ENCODE data around the gene SELENOH.

SELENOH gene

GRCh38 chr11:57712256-57713150 lies 28.8 kb upstream of the SELENOH start, which contains the start of gene TMX2 (continued):
- TF ChIP-seq CTCF (tag by site-specific recombination; IDR thresholded peaks at IDR 0.05) (no peak), KLF10 (tag by site-specific recombination; IDR thresholded peaks at IDR 0.05) (peak; percentile 96), ZNF785 (tag by site-specific recombination; IDR thresholded peaks at IDR 0.05) (no peak), ZBTB6 (tag by site-specific recombination; IDR thresholded peaks at IDR 0.05) (no peak), ZNF549 (tag by site-specific recombination; IDR thresholded peaks at IDR 0.05) (no peak), ZNF157 (tag by site-specific recombination; IDR thresholded peaks at IDR 0.05) (no peak), BCL6B (tag by site-specific recombination; IDR thresholded peaks at IDR 0.05) (peak; percentile 72; the same call in 1 of the 2 replicates), SP3 (tag by site-specific recombination; IDR thresholded peaks at IDR 0.05) (peak; percentile 93), ELK4 (IDR thresholded peaks at IDR 0.05; ENCODE audit: borderline replicate concordance, low read depth, low read length) (0 out of 2 replicates have a peak, but pooled peaks have one; percentile 22), ZNF768 (tag by site-specific recombination; IDR thresholded peaks at IDR 0.05) (no peak), MZF1 (tag by site-specific recombination; IDR thresholded peaks at IDR 0.05; ENCODE audit: borderline replicate concordance) (no peak), GFI1B (tag by site-specific recombination; IDR thresholded peaks at IDR 0.05) (no peak), ZNF37A (tag by site-specific recombination; IDR thresholded peaks at IDR 0.05) (no peak), ZFP69B (tag by site-specific recombination; IDR thresholded peaks at IDR 0.05) (no peak), SP2 (tag by site-specific recombination; IDR thresholded peaks at IDR 0.05) (peak; percentile 93), SETDB1 (IDR thresholded peaks at IDR 0.05; ENCODE audit: insufficient read length, low read length) (no peak), ZNF2 (tag by site-specific recombination; IDR thresholded peaks at IDR 0.05) (0 out of 2 replicates have a peak, but pooled peaks have one; percentile 43), ZNF544 (tag by site-specific recombination; IDR thresholded peaks at IDR 0.05) (no peak), GLIS2 (tag by site-specific recombination; IDR thresholded peaks at IDR 0.05) (no peak), ZBTB1 (tag by site-specific recombination; IDR thresholded peaks at IDR 0.05) (no peak), ZNF211 (tag by site-specific recombination; IDR thresholded peaks at IDR 0.05; ENCODE audit: low read depth) (no peak), BCL11B (tag by site-specific recombination; IDR thresholded peaks at IDR 0.05; ENCODE audit: low read depth) (no peak), SALL2 (tag by site-specific recombination; IDR thresholded peaks at IDR 0.05; ENCODE audit: borderline replicate concordance) (no peak), ZNF391 (tag by site-specific recombination; IDR thresholded peaks at IDR 0.05; ENCODE audit: borderline replicate concordance, low read depth) (peak; percentile 19; the same call in 1 of the 2 replicates), ZNF571 (tag by site-specific recombination; IDR thresholded peaks at IDR 0.05) (no peak)
- TF ChIP-seq, protein P1, sequence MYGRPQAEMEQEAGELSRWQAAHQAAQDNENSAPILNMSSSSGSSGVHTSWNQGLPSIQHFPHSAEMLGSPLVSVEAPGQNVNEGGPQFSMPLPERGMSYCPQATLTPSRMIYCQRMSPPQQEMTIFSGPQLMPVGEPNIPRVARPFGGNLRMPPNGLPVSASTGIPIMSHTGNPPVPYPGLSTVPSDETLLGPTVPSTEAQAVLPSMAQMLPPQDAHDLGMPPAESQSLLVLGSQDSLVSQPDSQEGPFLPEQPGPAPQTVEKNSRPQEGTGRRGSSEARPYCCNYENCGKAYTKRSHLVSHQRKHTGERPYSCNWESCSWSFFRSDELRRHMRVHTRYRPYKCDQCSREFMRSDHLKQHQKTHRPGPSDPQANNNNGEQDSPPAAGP (tag by site-specific recombination; IDR thresholded peaks at IDR 0.05) = peak; percentile 22; the same call in 1 of the 2 replicates
- TF ChIP-seq, protein P2, sequence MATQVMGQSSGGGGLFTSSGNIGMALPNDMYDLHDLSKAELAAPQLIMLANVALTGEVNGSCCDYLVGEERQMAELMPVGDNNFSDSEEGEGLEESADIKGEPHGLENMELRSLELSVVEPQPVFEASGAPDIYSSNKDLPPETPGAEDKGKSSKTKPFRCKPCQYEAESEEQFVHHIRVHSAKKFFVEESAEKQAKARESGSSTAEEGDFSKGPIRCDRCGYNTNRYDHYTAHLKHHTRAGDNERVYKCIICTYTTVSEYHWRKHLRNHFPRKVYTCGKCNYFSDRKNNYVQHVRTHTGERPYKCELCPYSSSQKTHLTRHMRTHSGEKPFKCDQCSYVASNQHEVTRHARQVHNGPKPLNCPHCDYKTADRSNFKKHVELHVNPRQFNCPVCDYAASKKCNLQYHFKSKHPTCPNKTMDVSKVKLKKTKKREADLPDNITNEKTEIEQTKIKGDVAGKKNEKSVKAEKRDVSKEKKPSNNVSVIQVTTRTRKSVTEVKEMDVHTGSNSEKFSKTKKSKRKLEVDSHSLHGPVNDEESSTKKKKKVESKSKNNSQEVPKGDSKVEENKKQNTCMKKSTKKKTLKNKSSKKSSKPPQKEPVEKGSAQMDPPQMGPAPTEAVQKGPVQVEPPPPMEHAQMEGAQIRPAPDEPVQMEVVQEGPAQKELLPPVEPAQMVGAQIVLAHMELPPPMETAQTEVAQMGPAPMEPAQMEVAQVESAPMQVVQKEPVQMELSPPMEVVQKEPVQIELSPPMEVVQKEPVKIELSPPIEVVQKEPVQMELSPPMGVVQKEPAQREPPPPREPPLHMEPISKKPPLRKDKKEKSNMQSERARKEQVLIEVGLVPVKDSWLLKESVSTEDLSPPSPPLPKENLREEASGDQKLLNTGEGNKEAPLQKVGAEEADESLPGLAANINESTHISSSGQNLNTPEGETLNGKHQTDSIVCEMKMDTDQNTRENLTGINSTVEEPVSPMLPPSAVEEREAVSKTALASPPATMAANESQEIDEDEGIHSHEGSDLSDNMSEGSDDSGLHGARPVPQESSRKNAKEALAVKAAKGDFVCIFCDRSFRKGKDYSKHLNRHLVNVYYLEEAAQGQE (tag by site-specific recombination; IDR thresholded peaks at IDR 0.05) = no peak
- TF ChIP-seq, protein P3, sequence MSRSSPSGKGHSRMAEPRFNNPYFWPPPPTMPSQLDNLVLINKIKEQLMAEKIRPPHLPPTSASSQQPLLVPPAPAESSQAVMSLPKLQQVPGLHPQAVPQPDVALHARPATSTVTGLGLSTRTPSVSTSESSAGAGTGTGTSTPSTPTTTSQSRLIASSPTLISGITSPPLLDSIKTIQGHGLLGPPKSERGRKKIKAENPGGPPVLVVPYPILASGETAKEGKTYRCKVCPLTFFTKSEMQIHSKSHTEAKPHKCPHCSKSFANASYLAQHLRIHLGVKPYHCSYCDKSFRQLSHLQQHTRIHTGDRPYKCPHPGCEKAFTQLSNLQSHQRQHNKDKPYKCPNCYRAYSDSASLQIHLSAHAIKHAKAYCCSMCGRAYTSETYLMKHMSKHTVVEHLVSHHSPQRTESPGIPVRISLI (tag by site-specific recombination; IDR thresholded peaks at IDR 0.05) = peak; percentile 69; the same call in 1 of the 2 replicates

Data from HEK293 (cell line).